ENCODE data around the gene ACP7. TPM values are rescaled to one million over a fixed set of nuclear protein-coding genes. Genes with fewer than 3 reads are reported as not detected.

ACP7 gene
- total and polyA plus RNA-seq, 2 of the 4 experiments (the other 2 are of a cell fraction): not detected

- Histone ChIP-seq H3K4me1 (ENCODE audit: control insufficient read depth, insufficient read depth, low read length) (peaks cover 6% of the 10 kb centered on the region), H4K91ac (ENCODE audit: insufficient read depth, low read depth, low read length) (no peak overlapping the region), H4K8ac (ENCODE audit: low read depth in 2 of 2, low read length in 2 of 2) (no peak overlapping the region), H4K5ac (ENCODE audit: low read depth, low read length) (no peak overlapping the region), H2AFZ (replicated peaks; ENCODE audit: low read length, poor library complexity) (peak overlapping the region; percentile 67), H2BK15ac (ENCODE audit: low read depth, low read length) (no peak overlapping the region), H2AK9ac (replicated peaks; ENCODE audit: low read depth, low read length, poor library complexity) (no peak overlapping the region), H2AK5ac (ENCODE audit: low read depth, low read length) (no peak overlapping the region), H3K9me3 (ENCODE audit: control insufficient read depth, insufficient read depth, low read length) (no peaks in the 10 kb centered on the region), H3K14ac (replicated peaks; ENCODE audit: low read depth, low read length) (no peak overlapping the region), H3K79me1 (ENCODE audit: low read depth in 1 of 2, low read length in 2 of 2) (no peaks in the 10 kb centered on the region), H3K56ac (ENCODE audit: extremely low read depth, insufficient read depth, low read length) (no peak overlapping the region), H3K4me2 (ENCODE audit: low read depth, low read length) (no peak overlapping the region), H3K27ac (ENCODE audit: insufficient read depth, low read length) (no peak overlapping the region), H3K9ac (ENCODE audit: low read depth, low read length) (no peak overlapping the region), H3K23ac (ENCODE audit: low read depth, low read length) (no peak overlapping the region), H2BK5ac (ENCODE audit: low read depth, low read length, poor library complexity, severe bottlenecking) (no peak overlapping the region), H3K4me3 (ENCODE audit: insufficient read depth, low read depth, low read length) (no peak overlapping the region), H3K27me3 (ENCODE audit: control insufficient read depth, insufficient read depth, low read length) (peaks cover 46% of the 10 kb centered on the region), H3K18ac (ENCODE audit: low read depth, low read length) (no peak overlapping the region), H2BK120ac (ENCODE audit: low read depth, low read length) (no peak overlapping the region), H3K9me1 (ENCODE audit: insufficient read depth, low read length) (no peaks in the 10 kb centered on the region), H4K20me1 (ENCODE audit: insufficient read depth, low read length) (no peaks in the 10 kb centered on the region), H3K4ac (ENCODE audit: low read depth, low read length) (no peak overlapping the region), H2BK20ac (ENCODE audit: low read depth, low read length) (no peak overlapping the region), H3K36me3 (ENCODE audit: control insufficient read depth, insufficient read depth, low read length) (no peaks in the 10 kb centered on the region)
- dilution Hi-C loops (cut with HindIII; ENCODE audit: low sequenced_read_pairs, unreplicated experiment) (no loop called here), intact Hi-C loops (cut with micrococcal nuclease) (no loop called here), in situ Hi-C loops (cut with MboI; ENCODE audit: low sequenced_read_pairs) (no loop called here)
- TF ChIP-seq RAD21 (IDR thresholded peaks at IDR 0.05; ENCODE audit: low read length) (no peak), NFE2L2 (IDR thresholded peaks at IDR 0.05; ENCODE audit: low read depth, low read length) (no peak), ELK1 (IDR thresholded peaks at IDR 0.05; ENCODE audit: borderline replicate concordance, low read depth, low read length) (no peak), POLR2A (IDR thresholded peaks at IDR 0.05; ENCODE audit: low read depth, low read length) (no peak)
- BruUV-seq (replicated peaks): no TSS peak
- ChIA-PET POLR2A (ENCODE audit: unreplicated experiment) (no interaction called here), CTCF (interaction anchor here (0.8 kb wide), 1 partner anchor 11 kb away, joined by 3 read pairs; no protein-coding TSS in a partner anchor)
- no peak for ATAC-seq (ENCODE audit: low read depth)
- 15% methylated on average over 4 of the region's 15 CpGs; no CpG with 5 or more reads in 1 of the 2 experiments for WGBS, 2 experiments (ENCODE audit: extremely low coverage in 2 of 2, insufficient read length in 1 of 2)
- no peak for DNase-seq
Observed at GRCh38 chr19:39082745-39083598, 1.2 kb upstream of the ACP7 start.
